SU-DHL-6 (cell line): ENCODE results near the gene STPG2.

Experiments used
- H2AFZ ChIP-seq: fragments of 200-600 bp; sonication (generic); 2 replicates; pipeline ENCODE4 v1.6.1; 2014; ENCODE audit warnings: low read depth, mild to moderate bottlenecking, moderate library complexity, mixed read lengths, antibody characterized with exemption, low read length; ENCODE audit not compliant: severe bottlenecking
- H3F3A ChIP-seq: fragments of 200-600 bp; shearing (Covaris generic); 2 replicates; pipeline ENCODE4 v1.6.0; 2016; ENCODE audit warnings: antibody characterized with exemption, mild to moderate bottlenecking; ENCODE audit not compliant: insufficient read depth
- H3K27ac ChIP-seq: fragments of 200-600 bp; sonication (generic); 2 replicates; pipeline ENCODE4 v1.5.1; 2016; ENCODE audit warnings: low read depth, mild to moderate bottlenecking, low read length, moderate library complexity, mixed read lengths
- H3K27me3 ChIP-seq: fragments of 200-600 bp; sonication (generic), shearing (Covaris generic); 2 replicates; pipeline ENCODE4 v1.6.0; 2014; ENCODE audit warnings: mild to moderate bottlenecking, low read length
- H3K36me3 ChIP-seq: fragments of 200-600 bp; sonication (generic); 2 replicates; pipeline ENCODE4 v1.6.1; 2014; ENCODE audit warnings: mild to moderate bottlenecking, low read length, mixed read lengths
- H3K4me2 ChIP-seq: fragments of 300-600, 200-600 bp; shearing (Covaris generic), sonication (generic); 2 replicates; pipeline ENCODE4 v1.6.0; 2014; ENCODE audit warnings: low read length, low read depth, mild to moderate bottlenecking; ENCODE audit not compliant: poor library complexity, severe bottlenecking
- H3K4me3 ChIP-seq: fragments of 200-600 bp; sonication (generic); 2 replicates; pipeline ENCODE4 v1.5.1; 2014; ENCODE audit warnings: antibody characterized with exemption, low read length, mild to moderate bottlenecking, mixed read lengths; ENCODE audit not compliant: insufficient read depth, poor library complexity, severe bottlenecking
- H3K79me2 ChIP-seq: fragments of 200-600 bp; sonication (generic); 2 replicates; pipeline ENCODE4 v1.6.1; 2014; ENCODE audit warnings: mild to moderate bottlenecking, low read length, moderate library complexity; ENCODE audit not compliant: insufficient read depth
- H3K9ac ChIP-seq: fragments of 200-600 bp; sonication (generic); 2 replicates; pipeline ENCODE4 v1.7.0; 2014; ENCODE audit warnings: mild to moderate bottlenecking, low read length
- H3K9me2 ChIP-seq: fragments of 200-600 bp; sonication (generic); replicated peaks from 2 replicates; pipeline ENCODE4 v1.6.1; 2014; ENCODE audit warnings: low read length; ENCODE audit not compliant: insufficient read depth
- H3K9me3 ChIP-seq: fragments of 200-600 bp; sonication (generic); 2 replicates; pipeline ENCODE4 v1.6.1; 2014; ENCODE audit warnings: low read length, mixed read lengths; ENCODE audit not compliant: insufficient read depth
- H4K20me1 ChIP-seq: fragments of 200-600 bp; sonication (generic); 2 replicates; pipeline ENCODE4 v1.6.1; 2014; ENCODE audit warnings: low read depth, mild to moderate bottlenecking, antibody characterized with exemption, low read length, moderate library complexity, mixed read lengths
- CTCF ChIP-seq: fragments of 200-600 bp; sonication (generic); IDR thresholded peaks from one replicate; pipeline ENCODE4 v1.5.1; 2017; ENCODE audit warnings: antibody characterized with exemption, mild to moderate bottlenecking, low read length, moderate library complexity; ENCODE audit not compliant: insufficient read depth, poor library complexity, severe bottlenecking
- EZH2phosphoT487 ChIP-seq: fragments of 200-600 bp; sonication (generic), shearing (Covaris generic); conservative IDR thresholded peaks from 2 replicates; pipeline ENCODE4 v1.6.1; 2018; ENCODE audit warnings: mild to moderate bottlenecking, antibody characterized with exemption, low read length, moderate library complexity, mixed read lengths

STPG2 gene

GRCh38 chr4:97627750-97628149 lies 515.5 kb downstream of the STPG2 start:
- no peak for TF ChIP-seq EZH2phosphoT487
- no peak for TF ChIP-seq CTCF
- Histone ChIP-seq H2AFZ (no peak overlapping the region), H3K4me2 (no peak overlapping the region), H4K20me1 (no peaks in the 10 kb centered on the region), H3K36me3 (no peaks in the 10 kb centered on the region), H3K79me2 (no peaks in the 10 kb centered on the region), H3K4me3 (no peak overlapping the region), H3K9me3 (no peaks in the 10 kb centered on the region), H3F3A (no peaks in the 10 kb centered on the region), H3K9me2 (no peaks in the 10 kb centered on the region), H3K27me3 (no peaks in the 10 kb centered on the region), H3K9ac (no peak overlapping the region), H3K27ac (no peak overlapping the region)

- Histone ChIP-seq H3K27ac (no peak overlapping the region), H3K79me2 (no peaks in the 10 kb centered on the region), H3K36me3 (no peaks in the 10 kb centered on the region), H2AFZ (no peak overlapping the region), H4K20me1 (no peaks in the 10 kb centered on the region), H3K9ac (no peak overlapping the region), H3K4me2 (no peak overlapping the region), H3F3A (no peaks in the 10 kb centered on the region), H3K4me3 (no peak overlapping the region), H3K27me3 (no peaks in the 10 kb centered on the region), H3K9me2 (no peaks in the 10 kb centered on the region), H3K9me3 (no peaks in the 10 kb centered on the region)
- TF ChIP-seq EZH2phosphoT487, result no peak
- no peak for TF ChIP-seq CTCF
These were observed 519.1 kb downstream of the STPG2 start for GRCh38 chr4:97624204-97624603.

- Histone ChIP-seq H3K9me3 (no peaks in the 10 kb centered on the region), H4K20me1 (no peaks in the 10 kb centered on the region), H3K4me3 (no peak overlapping the region), H2AFZ (no peak overlapping the region), H3K27me3 (no peaks in the 10 kb centered on the region), H3K4me2 (no peak overlapping the region), H3F3A (no peaks in the 10 kb centered on the region), H3K79me2 (no peaks in the 10 kb centered on the region), H3K9ac (no peak overlapping the region), H3K36me3 (no peaks in the 10 kb centered on the region), H3K27ac (no peak overlapping the region), H3K9me2 (no peaks in the 10 kb centered on the region)
- TF ChIP-seq EZH2phosphoT487 (no peak), CTCF (no peak)
These were observed 537.3 kb downstream of the STPG2 start for GRCh38 chr4:97605932-97606331.
